Keratinocyte (primary cell): ENCODE data around the gene GADD45G. TPM values are rescaled to one million over a fixed set of nuclear protein-coding genes. Genes with fewer than 3 reads are reported as not detected.

Experiments used
- DNase-seq: peaks from one replicate; pipeline ENCODE4 v3.0.0-alpha.2; 2011; ENCODE audit warnings: low read depth, missing footprints, low spot score
- FAIRE-seq: peaks from 2 replicates; lab custom pipeline; 2011; peaks lifted over from hg19 to GRCh38; lab: Jason Lieb, UNC
- H2AFZ ChIP-seq: 2 replicates; pipeline ENCODE4 v1.6.0; 2012; ENCODE audit warnings: low read length, control low read depth, inconsistent platforms; ENCODE audit not compliant: control insufficient read depth
- H3K27ac ChIP-seq: 2 replicates; pipeline ENCODE4 v1.5.1; 2011; ENCODE audit warnings: low read length; ENCODE audit not compliant: control insufficient read depth, insufficient read depth
- H3K27me3 ChIP-seq: 3 replicates; pipeline ENCODE4 v1.6.0; 2011; ENCODE audit warnings: low read length; ENCODE audit not compliant: control insufficient read depth, insufficient read depth; ENCODE audit errors: extremely low read depth
- H3K36me3 ChIP-seq, 2 experiments: 2 replicates in 1 of 2; 3 replicates in 1 of 2; pipeline ENCODE4 v1.5.1; 2011; ENCODE audit warnings: low read length in 2 of 2, mild to moderate bottlenecking in 1 of 2; ENCODE audit not compliant: control insufficient read depth in 2 of 2, insufficient read depth in 2 of 2; ENCODE audit errors: extremely low read depth in 1 of 2
- H3K4me1 ChIP-seq: 3 replicates; pipeline ENCODE4 v1.5.1; 2011; ENCODE audit warnings: low read length; ENCODE audit not compliant: control insufficient read depth, insufficient read depth; ENCODE audit errors: extremely low read depth
- H3K4me2 ChIP-seq: 3 replicates; pipeline ENCODE4 v1.6.0; 2011; ENCODE audit warnings: low read depth, low read length; ENCODE audit not compliant: control insufficient read depth, insufficient read depth; ENCODE audit errors: extremely low read depth
- H3K4me3 ChIP-seq, 3 experiments: fragments of 200-600 bp in 1 of 3; sonication (generic) in 1 of 3; 2 replicates in 2 of 3; 3 replicates in 1 of 3; pipeline ENCODE4 v1.5.1; 2011 to 2016; ENCODE audit warnings: low read length in 3 of 3, mild to moderate bottlenecking in 3 of 3, control low read depth in 2 of 3, inconsistent platforms in 1 of 3, low read depth in 1 of 3, mixed read lengths in 1 of 3, mixed run types in 1 of 3, moderate library complexity in 1 of 3; ENCODE audit not compliant: control insufficient read depth in 2 of 3, insufficient read depth in 2 of 3; ENCODE audit errors: extremely low read depth in 1 of 3
- H3K79me2 ChIP-seq: 2 replicates; pipeline ENCODE4 v1.6.0; 2012; ENCODE audit warnings: low read length; ENCODE audit not compliant: control insufficient read depth, insufficient read depth
- H3K9ac ChIP-seq: 3 replicates; pipeline ENCODE4 v1.6.0; 2011; ENCODE audit warnings: low read length; ENCODE audit not compliant: control insufficient read depth, insufficient read depth; ENCODE audit errors: extremely low read depth
- H3K9me1 ChIP-seq: 3 replicates; pipeline ENCODE4 v1.6.0; 2011; ENCODE audit warnings: low read length; ENCODE audit not compliant: control insufficient read depth, insufficient read depth; ENCODE audit errors: extremely low read depth
- H3K9me3 ChIP-seq: 2 replicates; pipeline ENCODE4 v1.5.1; 2012; ENCODE audit warnings: low read depth, low read length; ENCODE audit not compliant: control insufficient read depth
- H4K20me1 ChIP-seq: 3 replicates; pipeline ENCODE4 v1.6.0; 2011; ENCODE audit warnings: low read length; ENCODE audit not compliant: control insufficient read depth, insufficient read depth; ENCODE audit errors: extremely low read depth
- CTCF ChIP-seq, 3 experiments: IDR thresholded peaks in 1 of 3; conservative IDR thresholded peaks in 1 of 3; optimal IDR thresholded peaks in 1 of 3; 2 replicates in 2 of 3; 3 replicates in 1 of 3; pipeline versions ENCODE3 to v1.5.1; 2011; ENCODE audit warnings: low read length in 3 of 3, mild to moderate bottlenecking in 3 of 3, moderate library complexity in 2 of 3, control low read depth in 1 of 3, inconsistent platforms in 1 of 3; ENCODE audit not compliant: insufficient read depth in 2 of 3; ENCODE audit errors: extremely low read depth in 1 of 3
- EZH2 ChIP-seq: IDR thresholded peaks from one replicate; pipeline ENCODE4 v1.6.1; 2012; ENCODE audit warnings: inconsistent platforms, mild to moderate bottlenecking, low read length, moderate library complexity
- dilution Hi-C: fragments of 300-500 bp; cut with MboI; formaldehyde crosslinking; loops from one replicate; pipeline ENCODE4 v1.7.0; 2020; ENCODE audit warnings: low sequenced_read_pairs; ENCODE audit not compliant: extremely low pct_ligation_motif_present
- polyA plus RNA-seq, 5 experiments: library from polyadenylated mRNA; depleted of rRNA in 3 of 5; stranded (reverse) in 3 of 5; stranded (forward) in 1 of 5; unstranded in 1 of 5; fragments of >200 nt; gene quantifications; 1 replicate in 1 of 5; 2 replicates in 3 of 5; 3 replicates in 1 of 5; pipeline versions ENCODE4 v1.2.1 to v1.2.3, GENCODE V29; 2011 to 2012; ENCODE audit warnings: missing spikeins in 2 of 5, low read depth in 1 of 5, low replicate concordance in 1 of 5

The GADD45G gene
- polyA plus RNA-seq, 1 donor (not counting 4 experiments of a cell fraction or from before 2014, with no cell fraction given) = 0.05 TPM

DNA sequence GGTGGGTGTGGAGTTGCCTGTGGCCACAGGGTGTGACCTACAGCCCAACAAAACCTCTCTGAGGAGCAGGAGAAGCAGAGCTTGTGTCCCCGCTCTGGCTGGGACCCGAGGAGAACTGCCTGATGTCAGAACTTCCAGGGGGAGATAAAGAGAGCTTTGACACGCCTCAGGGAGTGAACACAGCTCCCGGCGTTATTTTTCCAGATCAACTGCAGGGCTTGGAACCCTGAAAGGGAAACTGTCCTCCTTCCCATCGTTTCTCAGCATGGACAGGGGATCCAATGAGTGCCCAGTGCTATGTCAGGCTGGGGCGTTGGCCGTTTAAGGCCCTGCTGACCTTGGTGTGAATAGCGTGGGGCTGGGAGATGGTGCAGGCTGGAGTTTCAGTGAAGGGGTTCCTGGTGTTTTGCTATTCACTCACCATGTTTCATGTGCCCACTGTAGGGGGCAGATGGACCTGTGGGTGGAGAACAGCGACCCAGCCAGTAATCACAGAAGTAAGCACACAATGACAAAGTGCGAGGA is 22.0 kb downstream of the GADD45G start:
- no peak for TF ChIP-seq CTCF (optimal IDR thresholded peaks at IDR 0.05 in 1 of 3, IDR thresholded peaks at IDR 0.05 in 1 of 3, conservative IDR thresholded peaks at IDR 0.05 in 1 of 3; ENCODE audit: extremely low read depth in 1 of 3, insufficient read depth in 2 of 3, low read length in 3 of 3)
- TF ChIP-seq EZH2 = no peak
- Histone ChIP-seq H3K4me3 (no peak overlapping the region), H3K9me3 (no peaks in the 10 kb centered on the region), H3K27ac (no peak overlapping the region), H3K4me1 (no peaks in the 10 kb centered on the region), H4K20me1 (no peaks in the 10 kb centered on the region), H3K9ac (no peak overlapping the region), H3K27me3 (peaks cover 16% of the 10 kb centered on the region), H3K79me2 (no peaks in the 10 kb centered on the region), H2AFZ (no peak overlapping the region), H3K36me3 (no peaks in the 10 kb centered on the region), H3K9me1 (no peaks in the 10 kb centered on the region), H3K4me2 (no peak overlapping the region)
- FAIRE-seq (no peak), DNase-seq (no peak)
- dilution Hi-C loops = no loop called here

- no peaks in the 10 kb centered on the region for H3K79me2 ChIP-seq
- H3K36me3 ChIP-seq = no peaks in the 10 kb centered on the region
- H3K9me3 ChIP-seq = no peaks in the 10 kb centered on the region
- DNase-seq (no peak), FAIRE-seq (no peak)
- no peaks in the 10 kb centered on the region for H3K4me1 ChIP-seq
- no peak overlapping the region for H3K4me2 ChIP-seq
- TF ChIP-seq EZH2 = no peak
- TF ChIP-seq CTCF (optimal IDR thresholded peaks at IDR 0.05 in 1 of 3, IDR thresholded peaks at IDR 0.05 in 1 of 3, conservative IDR thresholded peaks at IDR 0.05 in 1 of 3; ENCODE audit: extremely low read depth in 1 of 3, insufficient read depth in 2 of 3, low read length in 3 of 3) = no peak
- H3K4me3 ChIP-seq = no peak overlapping the region
- no peak overlapping the region for H3K9ac ChIP-seq
- peaks cover 10% of the 10 kb centered on the region for H3K27me3 ChIP-seq
- H4K20me1 ChIP-seq = no peaks in the 10 kb centered on the region
- no peaks in the 10 kb centered on the region for H3K9me1 ChIP-seq
- no peak overlapping the region for H3K27ac ChIP-seq
- dilution Hi-C loops = no loop called here
- H2AFZ ChIP-seq = no peak overlapping the region
Measured at GRCh38 chr9:89628601-89629000, 23.8 kb downstream of the GADD45G start.
